ENCODE results near the gene OR51A7. TPM values are rescaled to one million over a fixed set of nuclear protein-coding genes. Genes with fewer than 3 reads are reported as not detected.
A peak's percentile ranks its signal among the peaks of the same experiment; 100 is the strongest.
"Not testable (repeated sequence)": the region's sequence is repeated elsewhere in the genome, so short reads cannot be mapped to it uniquely, and the experiment has no call there.

The OR51A7 gene
- total RNA-seq, result not detected
- long read RNA-seq, result 0 reads

GRCh38 chr11:4903484-4903883 is at the start of gene OR51A7:
Gene OR51A7, plus strand, starts transcription at chr11:4903783. Its CDS starts 3,587 bp downstream, at chr11:4907370.
- intact Hi-C loops (cut with DNase I), result no loop called here
- no peak for ATAC-seq (ENCODE audit: poor library complexity)
- DNase-seq, result no peak

- ATAC-seq (ENCODE audit: poor library complexity); intact Hi-C loops (cut with DNase I); DNase-seq: not testable (repeated sequence)
Observed at GRCh38 chr11:4854286-4854685, 49.3 kb upstream of the OR51A7 start.

- no peak for DNase-seq
- intact Hi-C loops (cut with DNase I), result no loop called here
- ATAC-seq (ENCODE audit: poor library complexity), result no peak
Observed at GRCh38 chr11:4862447-4863236, 40.9 kb upstream of the OR51A7 start.

GRCh38 chr11:4863876-4864275 is 39.7 kb upstream of the OR51A7 start:
- peak; percentile 92 for ATAC-seq (ENCODE audit: poor library complexity)
- intact Hi-C loops (cut with DNase I), result no loop called here
- DNase-seq, result no peak

GRCh38 chr11:4865855-4866254 is 37.7 kb upstream of the OR51A7 start:
- intact Hi-C loops (cut with DNase I), result no loop called here
- ATAC-seq (ENCODE audit: poor library complexity) (no peak), DNase-seq (no peak)

- ATAC-seq (ENCODE audit: poor library complexity), result no peak
- intact Hi-C loops (cut with DNase I), result no loop called here
- DNase-seq, result no peak
Observed at GRCh38 chr11:4881188-4881587, 22.4 kb upstream of the OR51A7 start.

- ATAC-seq (ENCODE audit: poor library complexity) (no peak), DNase-seq (no peak)
- intact Hi-C loops (cut with DNase I), result no loop called here
Observed at GRCh38 chr11:4881860-4882500, 21.6 kb upstream of the OR51A7 start, which contains the start of gene OR51T1. Gene OR51T1, plus strand, starts transcription at chr11:4881900. Its CDS starts 0 bp downstream, at chr11:4881900.

- ATAC-seq (ENCODE audit: poor library complexity) (no peak), DNase-seq (no peak)
- intact Hi-C loops (cut with DNase I), result no loop called here
Observed at GRCh38 chr11:4882543-4882942, 21.0 kb upstream of the OR51A7 start.

GRCh38 chr11:4884361-4884760 is 19.2 kb upstream of the OR51A7 start:
- ATAC-seq (ENCODE audit: poor library complexity), result no peak

GRCh38 chr11:4886186-4886585 is 17.4 kb upstream of the OR51A7 start:
- intact Hi-C loops (cut with DNase I), result no loop called here
- no peak for ATAC-seq (ENCODE audit: poor library complexity)
- DNase-seq, result no peak

More at GRCh38 chr11:4884361-4884760, 19.2 kb upstream of the OR51A7 start:
- intact Hi-C loops (cut with DNase I), result no loop called here
- DNase-seq, result no peak

GRCh38 chr11:4887591-4887990 is 16.0 kb upstream of the OR51A7 start:
- no peak for ATAC-seq (ENCODE audit: poor library complexity)
- intact Hi-C loops (cut with DNase I), result no loop called here
- no peak for DNase-seq

- no peak for ATAC-seq (ENCODE audit: poor library complexity)
- DNase-seq, result no peak
- intact Hi-C loops (cut with DNase I), result no loop called here
Observed at GRCh38 chr11:4890279-4890678, 13.3 kb upstream of the OR51A7 start.

GRCh38 chr11:4891996-4892640 is 11.5 kb upstream of the OR51A7 start:
- no peak for DNase-seq
- intact Hi-C loops (cut with DNase I), result no loop called here
- no peak for ATAC-seq (ENCODE audit: poor library complexity)

GRCh38 chr11:4916581-4916980 is 13.0 kb downstream of the OR51A7 start:
- no peak for DNase-seq
- no peak for ATAC-seq (ENCODE audit: poor library complexity)
- intact Hi-C loops (cut with DNase I), result no loop called here

- DNase-seq (no peak), ATAC-seq (ENCODE audit: poor library complexity) (no peak)
- intact Hi-C loops (cut with DNase I), result no loop called here
Observed at GRCh38 chr11:4919250-4919649, 15.7 kb downstream of the OR51A7 start, which contains the start of gene OR51G2. Gene OR51G2, minus strand, starts transcription at chr11:4919350. Its CDS starts 3,687 bp downstream, at chr11:4915663.

GRCh38 chr11:4921796-4922195 is 18.2 kb downstream of the OR51A7 start:
- DNase-seq, result no peak
- no peak for ATAC-seq (ENCODE audit: poor library complexity)
- intact Hi-C loops (cut with DNase I), result no loop called here

GRCh38 chr11:4922304-4922703 is 18.7 kb downstream of the OR51A7 start:
- ATAC-seq (ENCODE audit: poor library complexity) (no peak), DNase-seq (no peak)
- intact Hi-C loops (cut with DNase I), result no loop called here

GRCh38 chr11:4924239-4924638 is 20.7 kb downstream of the OR51A7 start, which contains the start of gene OR51G1:
Gene OR51G1, minus strand, starts transcription at chr11:4924339. Its CDS starts 0 bp downstream, at chr11:4924339.
- no peak for ATAC-seq (ENCODE audit: poor library complexity)
- intact Hi-C loops (cut with DNase I), result no loop called here
- DNase-seq, result no peak

- ATAC-seq (ENCODE audit: poor library complexity) (no peak), DNase-seq (no peak)
- intact Hi-C loops (cut with DNase I), result no loop called here
Observed at GRCh38 chr11:4926608-4927007, 23.0 kb downstream of the OR51A7 start.
